GM21526 (cell line): ENCODE results near the gene RUNDC1.
"Not testable (repeated sequence)": the region's sequence is repeated elsewhere in the genome, so short reads cannot be mapped to it uniquely, and the experiment has no call there.

ENCODE experiments used
- ATAC-seq: cut with Tn5 transposase; IDR thresholded peaks from one replicate; pipeline ENCODE4 v1.9.1; 2021; ENCODE audit warnings: moderate library complexity; ENCODE audit not compliant: unreplicated experiment, low FRiP score

The RUNDC1 gene

DNA sequence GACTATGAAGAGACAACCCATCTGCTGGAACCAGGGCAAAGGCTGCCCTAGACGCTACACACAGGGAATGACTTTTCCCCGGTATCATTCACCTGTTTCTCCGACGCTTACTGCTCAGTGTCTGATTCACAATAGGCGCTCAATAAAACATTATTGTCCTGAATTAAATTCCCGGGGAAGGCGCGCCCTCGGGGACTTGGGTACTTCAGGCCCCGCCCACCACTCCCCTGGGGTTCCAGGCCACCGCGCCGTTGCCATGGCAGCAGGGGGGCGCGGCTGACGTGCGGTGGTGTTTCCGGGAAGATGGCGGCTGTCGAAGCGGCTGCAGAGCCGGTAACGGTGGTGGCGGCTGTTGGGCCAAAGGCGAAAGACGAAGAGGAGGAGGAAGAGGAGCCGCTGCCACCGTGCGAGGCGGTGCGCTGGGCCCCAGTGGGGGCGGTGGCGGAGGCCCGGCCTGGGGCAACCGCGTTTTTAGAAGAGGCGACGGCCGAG lies at the start of gene RUNDC1:
Gene RUNDC1 (plus strand): TSS at position 292 of the 492 bp plus-strand sequence. CDS start 12 bp downstream, at position 304.
- ATAC-seq, result peak; percentile 55

DNA sequence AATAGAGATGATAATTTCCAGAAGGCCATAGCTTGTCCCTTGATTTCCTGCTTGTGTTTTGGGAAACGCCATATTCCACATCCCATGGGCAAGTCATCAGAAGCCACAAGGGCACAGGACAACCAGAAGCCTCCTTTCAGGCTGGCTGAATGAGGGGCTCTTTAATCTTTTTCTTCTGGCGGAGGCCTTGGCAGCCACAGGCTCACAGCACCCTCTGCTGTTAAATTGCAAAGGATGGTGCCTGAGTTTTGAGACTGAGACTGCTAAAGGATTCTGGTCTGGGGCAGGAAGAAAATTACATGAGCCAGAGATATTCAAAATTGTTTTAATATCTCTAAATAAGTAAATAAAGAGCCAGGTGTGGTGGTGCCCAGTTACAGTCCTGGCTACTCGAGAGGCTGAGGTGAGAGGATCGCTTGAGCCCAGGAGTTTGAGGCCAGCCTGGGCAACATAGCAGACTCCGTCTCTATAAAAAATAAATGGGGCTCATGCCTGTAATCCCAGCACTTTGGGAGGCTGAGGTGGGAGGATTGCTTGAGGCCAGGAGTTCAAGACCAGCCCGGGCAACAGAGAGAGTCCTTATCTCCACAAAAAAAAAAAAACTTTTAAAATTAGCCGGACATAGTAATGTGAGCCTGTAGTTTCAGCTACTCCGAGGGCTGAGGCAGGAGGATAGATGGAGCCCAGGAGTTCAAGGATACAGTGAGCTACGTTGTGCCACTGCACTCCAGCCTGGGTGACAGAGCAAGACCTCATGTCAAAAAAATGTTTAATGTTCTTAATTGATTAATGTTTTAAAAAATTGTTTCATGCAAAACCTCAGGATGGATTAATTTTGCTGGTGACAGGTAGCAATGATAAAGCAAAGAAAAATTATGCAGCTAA lies 42.4 kb upstream of the RUNDC1 start:
- ATAC-seq, result no peak

DNA sequence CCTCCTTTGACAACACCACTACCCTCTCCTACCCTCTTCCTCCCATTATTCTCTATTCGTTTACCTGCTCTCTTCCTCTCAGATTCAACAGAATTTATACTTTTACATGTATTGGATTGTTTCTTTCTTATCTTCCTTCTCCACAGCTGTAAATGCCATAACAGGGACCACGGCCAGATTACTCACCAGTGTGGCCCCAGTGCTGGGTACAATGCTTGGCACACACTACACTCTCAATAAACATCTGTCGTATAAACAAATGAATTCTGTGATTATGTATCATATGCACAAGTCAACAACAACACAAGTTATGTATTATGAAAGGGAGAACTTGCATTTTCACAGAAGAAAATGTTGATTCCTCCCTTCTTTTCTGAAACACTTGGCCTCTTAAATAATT lies 36.2 kb upstream of the RUNDC1 start:
- no peak for ATAC-seq

DNA sequence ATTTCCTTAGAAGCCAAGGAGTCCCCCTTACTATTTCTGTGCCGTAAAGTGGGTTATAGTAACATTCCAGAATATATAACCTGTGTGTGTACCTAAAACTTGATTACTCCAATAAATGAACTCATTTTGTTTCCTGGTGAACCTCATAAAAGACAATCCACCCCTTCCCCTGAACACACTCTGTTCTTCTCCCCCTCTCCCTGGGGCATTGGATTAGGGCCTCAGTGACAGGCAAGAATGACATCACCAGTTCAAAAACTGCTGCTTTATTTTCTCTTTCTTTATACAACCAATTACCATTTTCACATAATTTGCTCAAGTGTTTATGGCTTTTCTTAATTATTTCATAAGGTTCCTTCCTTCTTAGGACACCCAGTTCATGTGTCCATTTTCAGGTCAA lies 33.6 kb upstream of the RUNDC1 start:
- no peak for ATAC-seq

DNA sequence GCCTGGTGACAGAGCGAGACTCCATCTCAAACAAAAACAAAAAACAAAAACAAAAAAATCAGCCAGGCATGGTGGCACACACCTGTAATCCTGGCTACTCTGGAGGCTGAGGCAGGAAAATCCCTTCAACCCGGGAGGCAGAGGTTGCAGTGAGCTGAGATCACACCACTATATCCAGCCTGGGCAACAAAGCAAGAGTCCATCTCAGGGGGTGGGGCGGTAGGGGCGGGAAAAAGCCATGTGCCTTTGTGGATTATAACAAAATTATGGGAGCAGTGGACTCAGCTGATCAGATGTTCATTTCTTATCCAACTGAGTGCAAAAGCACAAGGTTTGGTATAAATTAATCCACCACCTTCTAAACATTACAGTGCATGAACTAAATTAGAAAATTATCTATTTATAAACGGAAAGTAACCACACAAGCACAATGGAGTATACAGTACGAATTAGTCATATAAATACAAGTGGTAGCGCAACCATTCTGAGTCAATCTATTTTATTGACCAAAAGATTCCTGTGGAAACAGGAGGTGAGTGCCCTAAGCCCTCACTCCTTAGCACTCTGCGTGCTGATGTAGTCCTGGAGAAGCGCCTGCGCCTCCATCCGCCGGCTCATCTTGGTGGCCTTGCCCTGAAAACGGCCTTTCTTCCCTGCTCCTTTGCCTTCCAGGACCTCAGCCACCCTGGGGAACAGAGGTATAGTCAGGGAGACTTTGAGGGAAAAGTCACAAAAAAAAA lies 30.2 kb upstream of the RUNDC1 start:
- no peak for ATAC-seq

DNA sequence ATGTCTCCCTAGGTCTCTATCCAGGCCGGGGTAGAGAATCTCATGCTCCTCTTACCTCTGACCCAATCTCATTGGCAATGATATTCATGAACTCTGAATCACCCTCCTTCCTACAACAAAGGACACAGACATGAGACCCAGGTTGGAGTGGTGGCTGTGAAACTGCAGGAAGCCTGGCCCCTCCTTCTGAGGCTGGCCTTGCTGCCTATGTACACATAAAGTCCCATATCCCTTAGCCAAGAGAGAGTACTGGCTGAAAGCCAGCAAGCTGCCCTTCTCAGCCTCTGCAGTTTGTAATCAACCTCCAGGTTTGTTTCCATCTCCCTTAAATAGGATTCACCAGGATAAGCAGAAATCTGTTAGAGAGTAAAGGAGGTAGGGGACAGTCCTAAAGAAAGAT lies 26.7 kb upstream of the RUNDC1 start:
- ATAC-seq, result no peak

DNA sequence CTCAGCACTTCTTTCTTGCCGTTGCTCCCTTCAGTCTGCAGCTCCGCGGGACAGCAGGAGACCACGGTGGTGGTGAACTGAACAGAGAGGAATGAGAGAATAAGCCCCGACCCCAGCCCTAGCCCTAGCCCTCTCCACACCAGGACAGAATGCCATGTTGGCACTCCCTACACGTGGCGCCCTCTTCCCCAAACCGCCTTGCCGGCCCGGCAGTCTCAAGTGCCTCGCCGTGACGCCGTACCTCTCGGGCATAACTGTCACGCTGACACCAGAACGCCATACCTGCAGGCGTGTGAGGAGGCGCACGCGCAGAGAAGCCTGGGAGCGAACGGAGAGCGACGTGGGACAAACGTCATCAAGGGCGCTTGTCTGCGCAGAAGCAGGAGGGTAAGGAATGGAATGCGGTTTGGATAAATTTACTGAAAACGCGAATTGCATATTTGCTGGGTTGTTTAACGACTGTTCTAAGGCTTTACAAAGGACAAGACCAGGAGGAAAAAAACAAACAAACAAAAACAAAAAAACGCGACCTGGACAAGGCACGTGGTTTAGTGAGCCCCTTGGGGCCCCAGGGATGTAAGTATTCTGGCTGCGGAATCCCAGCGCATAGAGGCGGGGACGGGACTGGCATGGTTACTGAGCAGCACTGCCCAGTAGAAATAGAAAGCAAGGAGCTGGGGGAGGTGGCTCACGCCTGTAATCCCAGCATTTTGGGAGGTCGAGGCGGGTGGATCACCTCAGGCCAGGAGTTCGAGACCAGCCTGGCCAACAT lies 16.0 kb upstream of the RUNDC1 start, which contains the start of gene AARSD1:
Gene AARSD1 (minus strand): TSS at position 294 of the 772 bp plus-strand sequence. CDS start 14 bp downstream, at position 280.
- peak; percentile 74 for ATAC-seq

DNA sequence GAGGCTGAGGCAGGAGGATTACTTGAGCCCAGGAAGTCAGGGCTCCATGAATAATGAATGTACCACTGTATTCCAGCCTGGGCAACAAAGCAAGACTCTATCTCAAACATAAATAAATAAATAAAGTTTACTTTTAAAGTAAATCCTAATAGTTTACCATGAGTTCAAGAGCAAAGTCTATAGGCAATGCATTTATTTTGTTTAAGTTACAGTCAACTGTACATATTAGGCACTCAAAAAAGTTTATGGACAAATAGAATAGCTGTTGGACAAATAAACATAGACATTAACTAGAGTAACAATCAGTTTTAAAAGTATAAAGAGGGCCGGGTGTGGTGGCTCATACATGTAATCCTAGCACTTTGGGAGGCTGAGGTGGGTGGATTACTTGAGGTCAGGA lies 12.4 kb upstream of the RUNDC1 start:
- ATAC-seq, result no peak

DNA sequence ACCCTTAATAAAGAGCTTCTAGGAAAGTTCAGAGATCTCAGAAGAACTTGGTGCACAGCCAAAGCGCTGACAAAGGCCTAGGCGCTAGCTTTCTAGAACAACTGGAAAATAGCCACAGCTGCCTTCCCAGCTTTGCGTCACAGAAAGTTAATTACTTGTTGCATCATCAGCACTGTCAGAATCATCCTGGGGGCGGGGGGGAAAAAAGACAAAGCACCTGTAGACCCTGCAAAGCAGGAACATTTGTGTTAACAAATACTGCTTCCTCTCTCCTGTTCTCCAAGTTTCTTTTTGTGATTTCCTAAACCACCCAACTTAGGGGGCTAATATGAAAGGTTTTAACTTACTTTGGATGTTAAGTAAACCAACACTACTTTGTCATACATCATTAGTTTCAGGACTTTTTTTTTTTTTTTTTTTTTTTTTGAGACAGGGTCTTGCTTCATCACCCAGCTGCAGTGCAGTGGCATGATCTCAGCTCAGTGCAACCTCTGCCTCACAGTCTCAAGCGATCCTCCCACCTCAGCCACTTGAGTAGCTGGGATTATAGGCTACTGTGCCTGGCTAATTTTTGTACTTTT lies 11.3 kb upstream of the RUNDC1 start:
- ATAC-seq, result no peak

DNA sequence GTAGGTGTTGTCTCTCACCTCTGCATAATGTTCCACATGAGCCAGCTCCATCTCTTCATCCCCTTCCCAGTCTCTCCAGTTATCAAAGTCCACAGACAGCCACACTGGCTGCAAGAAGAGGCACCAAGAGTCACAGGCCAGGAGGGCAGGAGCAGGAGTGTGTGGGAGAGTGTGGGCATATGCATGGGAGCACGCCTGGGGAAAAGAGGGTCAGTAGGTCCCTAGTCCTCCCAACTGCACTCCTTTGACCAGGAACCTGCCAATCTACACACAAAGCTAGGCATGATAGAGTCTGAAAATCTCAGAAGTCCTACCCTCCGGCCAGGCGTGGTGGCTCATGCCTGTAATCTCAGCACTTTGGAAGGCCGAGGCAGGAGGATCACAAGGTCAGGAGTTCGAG lies 8.8 kb upstream of the RUNDC1 start:
- ATAC-seq, result no peak

DNA sequence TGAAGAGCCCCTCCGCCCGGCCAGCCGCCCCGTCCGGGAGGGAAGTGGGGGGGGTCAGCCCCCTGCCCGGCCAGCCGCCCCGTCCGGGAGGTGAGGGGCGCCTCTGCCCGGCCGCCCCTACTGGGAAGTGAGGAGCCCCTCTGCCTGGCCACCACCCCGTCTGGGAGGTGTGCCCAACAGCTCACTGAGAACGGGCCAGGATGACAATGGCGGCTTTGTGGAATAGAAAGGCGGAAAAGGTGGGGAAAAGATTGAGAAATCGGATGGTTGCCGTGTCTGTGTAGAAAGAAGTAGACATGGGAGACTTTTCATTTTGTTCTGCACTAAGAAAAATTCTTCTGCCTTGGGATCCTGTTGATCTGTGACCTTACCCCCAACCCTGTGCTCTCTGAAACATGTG lies 7.0 kb upstream of the RUNDC1 start:
- not testable (repeated sequence) for ATAC-seq

DNA sequence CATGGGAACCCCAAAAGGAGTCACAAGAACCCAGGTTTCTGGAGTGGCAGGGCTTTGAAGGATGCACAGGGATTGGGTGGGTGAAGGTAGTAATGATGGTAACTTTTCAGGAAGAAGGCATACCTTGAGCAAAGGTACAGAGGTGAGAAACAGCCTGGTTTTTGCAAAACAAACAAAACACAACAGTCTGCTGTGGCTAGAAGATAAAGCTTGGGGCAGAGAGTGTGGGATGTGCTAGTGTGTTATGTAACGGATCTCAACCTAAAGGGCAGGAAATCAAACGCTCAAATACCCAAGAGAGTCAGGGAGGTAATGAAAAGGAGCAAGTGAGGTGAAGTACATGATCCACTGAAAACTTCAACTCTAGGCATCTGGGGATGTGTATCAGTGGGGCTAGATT lies 5.1 kb upstream of the RUNDC1 start:
- no peak for ATAC-seq

DNA sequence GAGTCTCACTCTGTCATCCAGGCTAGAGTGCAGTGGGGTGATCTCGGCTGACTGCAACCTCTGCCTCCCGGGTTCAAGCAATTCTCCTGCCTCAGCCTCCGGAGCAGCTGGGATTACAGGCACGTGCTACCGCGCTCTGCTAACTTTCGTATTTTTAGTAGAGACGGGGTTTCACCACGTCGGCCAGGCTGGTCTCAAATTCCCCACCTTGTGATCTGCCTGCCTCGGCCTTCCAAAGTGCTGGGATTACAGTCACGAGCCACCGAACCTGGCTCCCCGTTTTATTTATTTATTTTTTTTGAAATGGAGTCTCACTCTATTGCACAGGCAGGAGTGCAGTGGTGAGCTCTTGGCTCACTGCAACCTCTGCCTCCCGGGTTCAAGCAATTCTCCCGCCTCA lies 4.7 kb upstream of the RUNDC1 start:
- not testable (repeated sequence) for ATAC-seq

DNA sequence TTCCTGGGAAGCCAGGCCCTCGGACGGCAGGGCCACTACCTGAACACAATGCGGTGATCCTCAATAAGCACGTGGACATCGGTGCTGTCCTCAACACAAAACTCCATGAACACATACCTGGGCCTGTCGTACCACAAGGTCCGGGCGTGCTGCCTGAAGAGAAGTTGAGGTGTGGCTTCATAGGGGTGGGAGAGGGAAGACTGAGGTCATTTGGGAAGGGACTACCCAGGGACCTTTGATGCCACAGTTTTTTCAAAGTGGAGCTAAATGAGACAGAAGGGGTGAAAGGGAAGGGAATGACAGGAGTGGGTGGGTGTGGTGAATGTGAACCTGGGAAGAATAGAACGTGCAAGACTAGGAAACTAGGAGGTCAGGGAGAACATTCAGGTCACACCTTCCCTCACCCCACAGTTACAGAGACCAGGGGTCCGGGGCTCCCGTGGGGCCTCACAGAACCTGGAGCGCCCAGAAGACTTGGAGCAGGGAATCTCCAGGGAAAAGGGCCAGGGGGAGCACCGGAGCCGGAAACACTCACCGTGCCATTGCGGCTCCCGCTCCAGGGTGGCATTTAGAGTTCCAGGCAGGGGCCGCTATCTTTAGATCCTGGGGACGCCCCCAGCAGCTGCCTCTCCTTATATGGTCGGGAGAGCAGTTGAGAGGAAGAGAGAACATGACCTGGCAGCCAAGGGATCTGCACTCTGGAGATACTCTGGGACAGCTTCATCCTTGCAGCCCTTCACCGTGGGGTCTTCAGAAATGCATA lies 673 bp upstream of the RUNDC1 start, which contains the start of gene PTGES3L:
Gene PTGES3L (minus strand): TSS at position 570 of the 763 bp plus-strand sequence. CDS start 27 bp downstream, at position 543.
- ATAC-seq, result peak; percentile 21

DNA sequence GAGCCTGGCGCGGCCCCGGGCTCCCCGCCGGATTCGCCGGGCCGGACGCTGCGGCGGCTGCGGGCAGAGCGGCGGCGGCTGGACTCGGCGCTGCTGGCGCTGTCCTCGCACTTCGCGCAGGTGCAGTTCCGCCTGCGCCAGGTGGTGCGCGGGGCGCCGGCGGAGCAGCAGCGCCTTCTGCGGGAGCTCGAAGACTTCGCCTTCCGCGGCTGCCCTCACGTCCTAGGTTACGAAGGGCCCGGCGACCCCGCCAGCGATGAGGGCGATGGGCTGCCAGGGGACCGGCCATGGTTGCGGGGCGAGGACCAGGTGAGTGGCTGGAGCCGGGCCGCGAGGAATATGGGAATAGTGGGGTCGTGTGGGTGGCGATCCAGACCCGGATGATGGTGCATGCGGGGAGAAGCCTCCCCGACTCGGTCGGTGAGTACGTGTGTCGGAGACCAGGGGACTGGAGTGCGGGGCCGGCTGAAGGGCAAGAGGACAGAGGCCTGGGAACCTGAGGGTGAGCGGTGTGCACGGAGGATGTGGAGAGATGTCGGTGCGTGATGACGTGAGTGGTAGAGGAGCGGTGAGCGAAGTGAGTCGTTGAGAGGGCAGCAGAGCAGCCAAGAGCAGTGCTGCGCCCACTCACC lies 517 bp downstream of the RUNDC1 start:
- peak; percentile 33 for ATAC-seq

DNA sequence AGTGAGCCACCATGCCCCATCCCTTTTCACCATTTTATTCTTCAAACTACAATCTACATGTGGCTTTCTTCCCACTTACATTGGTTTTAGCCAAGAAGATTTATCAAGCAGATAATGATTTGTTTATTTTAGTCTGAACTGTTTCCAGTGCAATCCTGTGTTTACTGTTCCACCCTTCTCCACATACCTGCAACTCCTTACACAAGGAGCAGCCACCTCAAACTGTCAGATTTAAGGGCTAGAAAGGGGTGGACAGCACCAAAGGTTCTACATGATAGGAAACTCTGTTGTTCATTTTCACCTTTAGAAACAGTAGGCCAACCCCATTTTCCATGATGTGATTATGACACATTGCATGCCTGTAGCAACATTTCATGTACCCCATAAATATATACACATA lies 1.9 kb downstream of the RUNDC1 start:
- no peak for ATAC-seq

DNA sequence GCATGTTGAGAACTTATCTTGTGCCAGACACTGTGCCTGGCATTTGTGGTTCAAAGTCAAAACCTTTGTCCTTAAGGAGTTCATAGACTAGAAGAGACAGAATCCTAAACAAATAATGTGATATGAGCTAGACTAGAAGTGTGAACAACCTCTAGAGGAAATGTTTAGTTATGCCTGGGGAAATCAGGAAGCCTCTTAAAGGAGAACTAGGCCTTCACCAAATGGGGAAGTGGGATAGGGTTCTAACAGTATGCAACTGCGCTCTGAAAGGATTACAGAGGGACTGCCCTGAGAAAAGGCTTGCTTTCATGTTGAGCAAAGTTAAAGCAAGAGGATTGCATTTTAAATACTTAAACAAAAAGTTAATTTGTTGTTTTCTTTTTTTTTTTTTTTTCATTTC lies 4.9 kb downstream of the RUNDC1 start:
- no peak for ATAC-seq

DNA sequence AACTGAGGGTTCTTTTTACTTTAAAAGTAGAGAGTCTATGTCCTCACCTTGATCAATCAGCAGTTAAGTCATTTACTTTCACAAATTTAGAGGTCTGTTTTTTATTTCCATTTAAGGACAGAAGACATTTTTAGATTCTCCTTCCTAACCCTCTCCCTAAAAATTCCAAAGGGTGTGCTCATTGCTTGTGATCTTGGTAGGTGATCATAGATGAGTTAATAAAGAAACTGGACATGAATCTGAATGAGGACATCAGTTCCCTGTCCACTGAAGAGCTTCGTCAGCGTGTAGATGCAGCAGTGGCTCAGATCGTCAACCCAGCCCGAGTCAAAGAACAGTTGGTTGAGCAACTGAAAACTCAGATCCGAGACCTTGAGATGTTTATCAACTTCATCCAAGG lies 8.8 kb downstream of the RUNDC1 start:
- ATAC-seq, result no peak
